D721Med (cell line): ENCODE measurements around the gene EEF1A2.

ENCODE experiments used
- DNase-seq: peaks from one replicate; pipeline ENCODE4 v3.0.0; 2011; ENCODE audit warnings: low spot score; ENCODE audit not compliant: insufficient read length
- FAIRE-seq: peaks from 2 replicates; lab custom pipeline; 2011; peaks lifted over from hg19 to GRCh38; lab: Jason Lieb, UNC
- TF ChIP-seq, protein P1 (sequence below): IDR thresholded peaks from 2 replicates; pipeline ENCODE4 v1.5.1; 2012; ENCODE audit warnings: mild to moderate bottlenecking, control low read depth; ENCODE audit not compliant: insufficient read depth; ENCODE audit errors: missing control alignments

Gene EEF1A2

DNA sequence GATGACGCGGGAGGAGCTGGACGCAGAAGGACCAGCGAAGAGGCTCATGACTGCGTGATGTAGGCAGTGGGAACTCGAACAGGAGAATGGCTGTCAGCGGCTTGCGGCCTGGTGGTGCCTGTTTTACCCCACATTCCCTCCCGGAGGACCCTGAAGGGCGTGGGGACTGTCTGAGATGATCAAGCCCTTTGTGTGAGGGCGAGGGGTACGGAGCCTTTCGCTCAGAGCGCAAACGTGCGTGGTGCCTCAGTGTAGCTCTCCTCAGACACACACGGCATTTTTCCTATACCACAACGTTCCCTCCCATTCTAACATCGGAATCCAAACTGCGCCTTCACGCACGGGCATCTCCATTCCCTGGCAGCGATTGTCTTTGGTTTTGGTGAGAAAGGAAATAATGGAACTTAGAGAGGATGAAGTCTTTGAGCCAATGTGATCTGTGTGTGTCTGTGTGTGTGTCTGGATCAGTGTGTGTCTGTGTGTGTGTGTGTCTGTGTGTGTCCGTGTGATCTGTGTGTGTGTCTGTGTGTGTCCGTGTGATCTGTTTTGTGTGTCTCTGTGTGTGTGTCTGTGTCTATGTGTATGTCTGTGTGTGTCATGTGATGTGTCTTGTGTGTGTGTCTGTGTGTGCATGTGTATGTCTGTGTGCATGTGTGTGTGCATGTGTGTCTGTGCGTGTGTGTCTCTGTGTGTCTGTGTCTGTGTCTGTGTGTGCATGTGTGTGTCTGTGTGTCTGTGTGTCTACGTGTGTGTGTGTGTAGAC, 33.0 kb upstream of the EEF1A2 start:
- TF ChIP-seq, protein P1, sequence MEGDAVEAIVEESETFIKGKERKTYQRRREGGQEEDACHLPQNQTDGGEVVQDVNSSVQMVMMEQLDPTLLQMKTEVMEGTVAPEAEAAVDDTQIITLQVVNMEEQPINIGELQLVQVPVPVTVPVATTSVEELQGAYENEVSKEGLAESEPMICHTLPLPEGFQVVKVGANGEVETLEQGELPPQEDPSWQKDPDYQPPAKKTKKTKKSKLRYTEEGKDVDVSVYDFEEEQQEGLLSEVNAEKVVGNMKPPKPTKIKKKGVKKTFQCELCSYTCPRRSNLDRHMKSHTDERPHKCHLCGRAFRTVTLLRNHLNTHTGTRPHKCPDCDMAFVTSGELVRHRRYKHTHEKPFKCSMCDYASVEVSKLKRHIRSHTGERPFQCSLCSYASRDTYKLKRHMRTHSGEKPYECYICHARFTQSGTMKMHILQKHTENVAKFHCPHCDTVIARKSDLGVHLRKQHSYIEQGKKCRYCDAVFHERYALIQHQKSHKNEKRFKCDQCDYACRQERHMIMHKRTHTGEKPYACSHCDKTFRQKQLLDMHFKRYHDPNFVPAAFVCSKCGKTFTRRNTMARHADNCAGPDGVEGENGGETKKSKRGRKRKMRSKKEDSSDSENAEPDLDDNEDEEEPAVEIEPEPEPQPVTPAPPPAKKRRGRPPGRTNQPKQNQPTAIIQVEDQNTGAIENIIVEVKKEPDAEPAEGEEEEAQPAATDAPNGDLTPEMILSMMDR = no peak
- FAIRE-seq = no peak
- DNase-seq = no peak

DNA sequence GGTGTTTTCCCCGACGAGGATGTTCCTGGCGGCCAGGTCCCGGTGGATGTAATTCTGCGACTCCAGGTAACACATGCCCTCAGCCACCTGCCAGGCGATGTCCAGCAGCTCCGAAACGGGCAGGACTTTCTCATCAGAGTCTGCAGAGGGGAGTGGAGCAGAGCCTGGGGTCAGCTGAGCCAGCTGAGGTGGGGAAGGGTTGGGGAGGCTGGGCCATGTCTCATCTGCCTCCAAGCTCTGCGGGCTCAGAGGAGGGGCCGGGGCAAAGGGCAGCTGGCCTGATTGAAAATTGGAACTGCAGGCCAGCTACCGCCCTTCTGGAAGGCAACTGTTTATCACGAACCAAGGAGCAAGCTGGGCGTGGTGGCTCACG, 31.9 kb upstream of the EEF1A2 start:
- TF ChIP-seq, protein P1 = no peak
- DNase-seq = no peak
- FAIRE-seq = no peak

DNA sequence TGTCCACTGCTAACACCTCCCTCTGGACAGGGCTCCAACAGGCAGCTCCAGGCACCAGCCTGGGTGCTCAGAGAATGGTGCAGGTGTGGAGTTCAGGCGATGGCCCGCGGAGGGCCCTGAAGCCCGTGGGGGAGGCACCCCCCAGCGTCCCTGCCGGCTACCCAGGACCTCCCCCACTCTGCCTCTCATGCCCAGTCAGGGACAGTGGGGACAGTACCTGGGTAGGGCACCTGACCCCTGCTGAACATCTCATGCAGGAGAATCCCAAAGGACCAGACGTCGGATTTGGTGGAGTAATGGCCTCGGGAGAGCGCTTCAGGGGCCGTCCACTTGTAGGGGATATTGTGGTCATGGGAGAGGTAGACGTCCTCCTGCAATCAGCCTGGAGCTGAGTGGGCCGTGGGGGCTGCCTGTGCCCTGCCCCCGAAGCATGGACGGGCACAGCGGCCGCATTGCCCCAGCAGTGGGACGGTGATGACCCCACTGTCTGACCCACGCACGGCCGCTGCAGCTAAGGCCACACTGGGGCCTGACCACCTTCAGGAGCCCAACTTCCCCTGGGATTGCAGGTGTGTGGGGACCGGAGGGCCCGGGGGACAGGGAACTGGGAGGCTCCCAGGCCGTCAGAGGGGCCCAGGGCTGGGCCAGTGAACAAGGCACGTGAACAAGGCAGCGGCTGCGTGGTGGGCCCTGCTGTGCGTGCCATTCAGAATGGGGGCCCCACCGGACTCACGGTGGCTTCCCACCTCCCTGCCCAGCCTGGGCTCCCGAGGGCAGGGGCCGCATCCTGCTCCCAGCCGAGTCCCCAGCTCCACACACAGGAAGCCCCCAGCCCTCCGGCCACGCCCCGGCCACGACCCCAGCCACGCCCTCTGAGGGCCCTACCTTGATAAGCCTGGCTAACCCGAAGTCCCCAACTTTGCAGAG, 31.2 kb upstream of the EEF1A2 start:
- FAIRE-seq = no peak
- DNase-seq = no peak
- TF ChIP-seq, protein P1 = no peak

DNA sequence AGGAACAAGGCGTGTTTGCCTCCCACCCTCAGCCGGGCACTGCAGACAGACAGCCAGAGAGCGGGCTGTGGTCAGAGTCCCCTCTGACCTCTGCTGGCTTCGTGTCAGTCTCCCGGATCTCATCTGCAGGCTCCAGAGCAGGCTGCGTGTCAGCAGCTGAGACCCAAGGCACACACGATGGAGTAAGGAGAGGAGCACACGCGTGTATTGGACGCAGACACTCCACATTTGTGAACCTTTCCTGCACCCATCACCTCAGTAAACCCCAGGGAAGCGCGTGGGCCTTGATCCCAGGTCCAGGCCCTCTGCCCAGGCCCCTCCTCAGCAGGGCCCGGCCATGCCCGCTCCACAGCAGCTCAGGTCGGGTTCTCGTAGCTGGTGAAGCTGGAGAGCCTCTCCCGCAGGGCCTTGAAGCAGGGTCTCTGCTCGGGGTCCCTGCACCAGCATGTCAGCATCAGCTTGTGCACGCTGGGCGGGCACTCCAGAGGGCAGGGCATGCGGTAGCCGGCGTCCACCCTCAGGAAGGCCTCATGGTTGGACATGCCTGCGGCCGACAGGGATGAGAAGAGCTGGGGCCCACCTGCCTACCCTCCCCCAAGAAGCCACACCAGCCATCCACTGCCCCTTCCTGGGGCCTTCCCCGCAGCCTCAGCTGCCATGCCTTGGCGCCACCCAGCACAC, 30.4 kb upstream of the EEF1A2 start:
- FAIRE-seq (no peak), DNase-seq (no peak)
- TF ChIP-seq, protein P1 = no peak

DNA sequence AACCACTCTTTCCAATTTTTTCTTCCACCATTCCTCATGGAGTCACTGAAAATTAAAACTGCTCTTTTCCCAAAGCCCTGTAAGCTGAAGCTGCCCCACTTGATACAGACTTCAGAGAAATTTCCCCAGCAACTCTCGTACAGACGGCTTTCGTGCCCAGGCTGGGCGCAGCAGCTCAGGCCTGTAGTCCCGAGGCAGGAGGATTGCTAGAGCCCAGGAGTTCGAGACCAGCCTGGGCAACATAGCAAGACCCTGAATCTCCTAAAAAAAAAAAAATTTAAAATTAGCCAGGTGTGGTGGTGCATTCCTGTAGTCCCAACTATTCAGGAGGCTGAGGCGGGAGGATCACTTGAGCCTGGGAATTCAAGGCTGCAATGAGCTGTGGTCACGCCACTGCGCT, 28.3 kb upstream of the EEF1A2 start:
- FAIRE-seq = no peak
- no peak for DNase-seq
- TF ChIP-seq, protein P1 = no peak

DNA sequence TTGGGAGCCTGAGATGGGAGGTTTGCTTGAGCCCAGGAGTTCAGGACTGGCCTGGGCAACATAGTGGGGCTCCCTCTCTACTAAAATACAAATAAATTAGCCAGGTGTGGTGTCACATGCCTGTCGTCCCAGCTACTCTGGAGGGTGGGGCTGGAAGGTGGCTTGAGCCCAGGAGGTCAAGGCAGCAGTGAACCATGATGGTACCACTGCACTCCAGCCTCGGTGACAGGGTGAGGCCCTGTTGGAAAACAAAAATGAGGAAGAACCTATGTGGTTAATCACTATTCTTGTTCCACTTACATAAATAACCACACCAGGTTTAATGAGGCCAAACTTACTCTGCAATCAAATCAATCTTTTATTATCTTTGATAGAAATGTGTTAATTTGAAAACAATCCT, 27.1 kb upstream of the EEF1A2 start:
- TF ChIP-seq, protein P1 = no peak
- no peak for DNase-seq
- no peak for FAIRE-seq
